Activated T-cell treated with anti-CD3 and anti-CD28 coated beads for 4 hours (primary cell): ENCODE measurements around the gene EDEM1.

Experiments
- DNase-seq: peaks from one replicate; pipeline ENCODE4 v3.0.0-alpha.2; 2020

EDEM1 gene

GRCh38 chr3:5202222-5202621, 14.7 kb downstream of the EDEM1 start:
- DNase-seq, result no peak

- no peak for DNase-seq
Measured at GRCh38 chr3:5205165-5205941, 17.8 kb downstream of the EDEM1 start.

- DNase-seq, result no peak
Measured at GRCh38 chr3:5210926-5211325, 23.4 kb downstream of the EDEM1 start.

GRCh38 chr3:5212628-5213573, 25.4 kb downstream of the EDEM1 start:
- no peak for DNase-seq

GRCh38 chr3:5213574-5213966, 26.1 kb downstream of the EDEM1 start:
- DNase-seq, result no peak

- DNase-seq, result no peak
Measured at GRCh38 chr3:5214352-5214751, 26.8 kb downstream of the EDEM1 start.

- DNase-seq, result no peak
Measured at GRCh38 chr3:5217824-5218595, 30.5 kb downstream of the EDEM1 start.

GRCh38 chr3:5218815-5219214, 31.3 kb downstream of the EDEM1 start:
- no peak for DNase-seq

- DNase-seq, result no peak
Measured at GRCh38 chr3:5219216-5219615, 31.7 kb downstream of the EDEM1 start.

- no peak for DNase-seq
Measured at GRCh38 chr3:5220193-5220592, 32.7 kb downstream of the EDEM1 start.

GRCh38 chr3:5220667-5221431, 33.3 kb downstream of the EDEM1 start:
- no peak for DNase-seq

GRCh38 chr3:5221701-5222100, 34.2 kb downstream of the EDEM1 start:
- DNase-seq, result no peak

- no peak for DNase-seq
Measured at GRCh38 chr3:5222283-5223005, 34.9 kb downstream of the EDEM1 start.

- no peak for DNase-seq
Measured at GRCh38 chr3:5226783-5227182, 39.3 kb downstream of the EDEM1 start.

- no peak for DNase-seq
Measured at GRCh38 chr3:5227812-5228211, 40.3 kb downstream of the EDEM1 start.

GRCh38 chr3:5229414-5229813, 41.9 kb downstream of the EDEM1 start:
- no peak for DNase-seq

- no peak for DNase-seq
Measured at GRCh38 chr3:5231074-5231473, 43.6 kb downstream of the EDEM1 start.

- no peak for DNase-seq
Measured at GRCh38 chr3:5231487-5231886, 44.0 kb downstream of the EDEM1 start.

GRCh38 chr3:5232570-5232969, 45.1 kb downstream of the EDEM1 start:
- DNase-seq, result no peak

- no peak for DNase-seq
Measured at GRCh38 chr3:5233026-5233425, 45.5 kb downstream of the EDEM1 start.

- DNase-seq, result no peak
Measured at GRCh38 chr3:5235655-5236054, 48.1 kb downstream of the EDEM1 start.

- DNase-seq, result no peak
Measured at GRCh38 chr3:5238545-5238944, 51.0 kb downstream of the EDEM1 start.
